ENCODE data around the gene RETREG2.

- TF ChIP-seq CTCF (IDR thresholded peaks at IDR 0.05) (peak in 1 of 3 donors; percentile 43), POLR2A (IDR thresholded peaks at IDR 0.05) (no peak)
Measured at GRCh38 chr2:219229305-219230058, 51.4 kb downstream of the RETREG2 start, which contains the start of the genes ANKZF1 and ATG9A.

All from lower leg skin (tissue), 3 donors.